Keratinocyte (primary cell): Measurements from ENCODE around the gene MAPK14. TPM values are rescaled to one million over a fixed set of nuclear protein-coding genes. Genes with fewer than 3 reads are reported as not detected.
A peak's percentile ranks its signal among the peaks of the same experiment; 100 is the strongest.

Experiments used
- DNase-seq: peaks from one replicate; pipeline ENCODE4 v3.0.0-alpha.2; 2011; ENCODE audit warnings: low read depth, missing footprints, low spot score
- FAIRE-seq: peaks from 2 replicates; lab custom pipeline; 2011; peaks lifted over from hg19 to GRCh38; lab: Jason Lieb, UNC
- H2AFZ ChIP-seq: 2 replicates; pipeline ENCODE4 v1.6.0; 2012; ENCODE audit warnings: low read length, control low read depth, inconsistent platforms; ENCODE audit not compliant: control insufficient read depth
- H3K27ac ChIP-seq: 2 replicates; pipeline ENCODE4 v1.5.1; 2011; ENCODE audit warnings: low read length; ENCODE audit not compliant: control insufficient read depth, insufficient read depth
- H3K27me3 ChIP-seq: 3 replicates; pipeline ENCODE4 v1.6.0; 2011; ENCODE audit warnings: low read length; ENCODE audit not compliant: control insufficient read depth, insufficient read depth; ENCODE audit errors: extremely low read depth
- H3K36me3 ChIP-seq, 2 experiments: 2 replicates in 1 of 2; 3 replicates in 1 of 2; pipeline ENCODE4 v1.5.1; 2011; ENCODE audit warnings: low read length in 2 of 2, mild to moderate bottlenecking in 1 of 2; ENCODE audit not compliant: control insufficient read depth in 2 of 2, insufficient read depth in 2 of 2; ENCODE audit errors: extremely low read depth in 1 of 2
- H3K4me1 ChIP-seq: 3 replicates; pipeline ENCODE4 v1.5.1; 2011; ENCODE audit warnings: low read length; ENCODE audit not compliant: control insufficient read depth, insufficient read depth; ENCODE audit errors: extremely low read depth
- H3K4me2 ChIP-seq: 3 replicates; pipeline ENCODE4 v1.6.0; 2011; ENCODE audit warnings: low read depth, low read length; ENCODE audit not compliant: control insufficient read depth, insufficient read depth; ENCODE audit errors: extremely low read depth
- H3K4me3 ChIP-seq, 3 experiments: fragments of 200-600 bp in 1 of 3; sonication (generic) in 1 of 3; 2 replicates in 2 of 3; 3 replicates in 1 of 3; pipeline ENCODE4 v1.5.1; 2011 to 2016; ENCODE audit warnings: low read length in 3 of 3, mild to moderate bottlenecking in 3 of 3, control low read depth in 2 of 3, inconsistent platforms in 1 of 3, low read depth in 1 of 3, mixed read lengths in 1 of 3, mixed run types in 1 of 3, moderate library complexity in 1 of 3; ENCODE audit not compliant: control insufficient read depth in 2 of 3, insufficient read depth in 2 of 3; ENCODE audit errors: extremely low read depth in 1 of 3
- H3K79me2 ChIP-seq: 2 replicates; pipeline ENCODE4 v1.6.0; 2012; ENCODE audit warnings: low read length; ENCODE audit not compliant: control insufficient read depth, insufficient read depth
- H3K9ac ChIP-seq: 3 replicates; pipeline ENCODE4 v1.6.0; 2011; ENCODE audit warnings: low read length; ENCODE audit not compliant: control insufficient read depth, insufficient read depth; ENCODE audit errors: extremely low read depth
- H3K9me1 ChIP-seq: 3 replicates; pipeline ENCODE4 v1.6.0; 2011; ENCODE audit warnings: low read length; ENCODE audit not compliant: control insufficient read depth, insufficient read depth; ENCODE audit errors: extremely low read depth
- H3K9me3 ChIP-seq: 2 replicates; pipeline ENCODE4 v1.5.1; 2012; ENCODE audit warnings: low read depth, low read length; ENCODE audit not compliant: control insufficient read depth
- H4K20me1 ChIP-seq: 3 replicates; pipeline ENCODE4 v1.6.0; 2011; ENCODE audit warnings: low read length; ENCODE audit not compliant: control insufficient read depth, insufficient read depth; ENCODE audit errors: extremely low read depth
- CTCF ChIP-seq, 3 experiments: IDR thresholded peaks in 1 of 3; conservative IDR thresholded peaks in 1 of 3; optimal IDR thresholded peaks in 1 of 3; 2 replicates in 2 of 3; 3 replicates in 1 of 3; pipeline versions ENCODE3 to v1.5.1; 2011; ENCODE audit warnings: low read length in 3 of 3, mild to moderate bottlenecking in 3 of 3, moderate library complexity in 2 of 3, control low read depth in 1 of 3, inconsistent platforms in 1 of 3; ENCODE audit not compliant: insufficient read depth in 2 of 3; ENCODE audit errors: extremely low read depth in 1 of 3
- EZH2 ChIP-seq: IDR thresholded peaks from one replicate; pipeline ENCODE4 v1.6.1; 2012; ENCODE audit warnings: inconsistent platforms, mild to moderate bottlenecking, low read length, moderate library complexity
- dilution Hi-C: fragments of 300-500 bp; cut with MboI; formaldehyde crosslinking; loops from one replicate; pipeline ENCODE4 v1.7.0; 2020; ENCODE audit warnings: low sequenced_read_pairs; ENCODE audit not compliant: extremely low pct_ligation_motif_present
- polyA plus RNA-seq, 5 experiments: library from polyadenylated mRNA; depleted of rRNA in 3 of 5; stranded (reverse) in 3 of 5; stranded (forward) in 1 of 5; unstranded in 1 of 5; fragments of >200 nt; gene quantifications; 1 replicate in 1 of 5; 2 replicates in 3 of 5; 3 replicates in 1 of 5; pipeline versions ENCODE4 v1.2.1 to v1.2.3, GENCODE V29; 2011 to 2012; ENCODE audit warnings: missing spikeins in 2 of 5, low read depth in 1 of 5, low replicate concordance in 1 of 5

Gene MAPK14
- polyA plus RNA-seq, 1 donor (not counting 4 experiments of a cell fraction or from before 2014, with no cell fraction given): 52.4 TPM

GRCh38 chr6:36072681-36073080 lies 45.1 kb downstream of the MAPK14 start:
- no peak overlapping the region for H3K27ac ChIP-seq
- no peak for FAIRE-seq
- H3K4me1 ChIP-seq: no peaks in the 10 kb centered on the region
- H3K79me2 ChIP-seq: peaks cover 46% of the 10 kb centered on the region
- no peak for TF ChIP-seq EZH2
- TF ChIP-seq CTCF (optimal IDR thresholded peaks at IDR 0.05 in 1 of 3, IDR thresholded peaks at IDR 0.05 in 1 of 3, conservative IDR thresholded peaks at IDR 0.05 in 1 of 3; ENCODE audit: extremely low read depth in 1 of 3, insufficient read depth in 2 of 3, low read length in 3 of 3): no peak
- H2AFZ ChIP-seq: no peak overlapping the region
- dilution Hi-C loops: no loop called here
- no peak overlapping the region for H3K4me3 ChIP-seq
- no peak for DNase-seq
- H3K9me3 ChIP-seq: no peaks in the 10 kb centered on the region
- no peak overlapping the region for H3K9ac ChIP-seq
- H3K4me2 ChIP-seq: no peak overlapping the region
- H3K36me3 ChIP-seq: peaks cover 3 to 8% of the 10 kb centered on the region in 2 experiments
- H3K9me1 ChIP-seq: no peaks in the 10 kb centered on the region
- no peaks in the 10 kb centered on the region for H4K20me1 ChIP-seq
- H3K27me3 ChIP-seq: no peaks in the 10 kb centered on the region

GRCh38 chr6:36073587-36073986 lies 46.0 kb downstream of the MAPK14 start:
- Histone ChIP-seq H3K9ac (no peak overlapping the region), H3K27me3 (no peaks in the 10 kb centered on the region), H3K9me3 (no peaks in the 10 kb centered on the region), H3K4me2 (no peak overlapping the region), H3K36me3 (peaks cover 3 to 8% of the 10 kb centered on the region in 2 experiments), H3K27ac (no peak overlapping the region), H3K9me1 (no peaks in the 10 kb centered on the region), H3K79me2 (peaks cover 37% of the 10 kb centered on the region), H3K4me1 (no peaks in the 10 kb centered on the region), H2AFZ (no peak overlapping the region), H4K20me1 (no peaks in the 10 kb centered on the region), H3K4me3 (no peak overlapping the region)
- dilution Hi-C loops: no loop called here
- DNase-seq (no peak), FAIRE-seq (no peak)
- TF ChIP-seq EZH2 (no peak), CTCF (optimal IDR thresholded peaks at IDR 0.05 in 1 of 3, IDR thresholded peaks at IDR 0.05 in 1 of 3, conservative IDR thresholded peaks at IDR 0.05 in 1 of 3; ENCODE audit: extremely low read depth in 1 of 3, insufficient read depth in 2 of 3, low read length in 3 of 3) (peak in 1 of 3 experiments; percentile 10)
